Stimulated activated memory B cell treated with anti-CD40 and anti-IgM and Interleukin-4, amounts not matched to agents 10 μg/mL and 1 μg/mL and 100 μg/mL, for 72 hours (primary cell): ENCODE measurements around the gene VWF.

Experiments
- ATAC-seq: fragments of 150-1000 bp; cut with Tn5 transposase; 2 replicates; pipeline ENCODE4 v1.10.0; 2021
- H3K27ac Mint-ChIP-seq: one replicate; pipeline ENCODE4 v1.8.0; 2022; ENCODE audit warnings: mild to moderate bottlenecking, mixed read lengths
- H3K27me3 Mint-ChIP-seq: one replicate; pipeline ENCODE4 v1.8.0; 2022; ENCODE audit warnings: mixed read lengths
- H3K36me3 Mint-ChIP-seq: one replicate; pipeline ENCODE4 v1.8.0; 2022; ENCODE audit warnings: mixed read lengths
- H3K4me1 Mint-ChIP-seq: one replicate; pipeline ENCODE4 v1.8.0; 2022; ENCODE audit warnings: mixed read lengths
- H3K4me3 Mint-ChIP-seq: one replicate; pipeline ENCODE4 v1.8.0; 2022; ENCODE audit warnings: mild to moderate bottlenecking, moderate library complexity, mixed read lengths
- H3K9me3 Mint-ChIP-seq: one replicate; pipeline ENCODE4 v1.8.0; 2022; ENCODE audit warnings: mixed read lengths

Gene VWF

DNA sequence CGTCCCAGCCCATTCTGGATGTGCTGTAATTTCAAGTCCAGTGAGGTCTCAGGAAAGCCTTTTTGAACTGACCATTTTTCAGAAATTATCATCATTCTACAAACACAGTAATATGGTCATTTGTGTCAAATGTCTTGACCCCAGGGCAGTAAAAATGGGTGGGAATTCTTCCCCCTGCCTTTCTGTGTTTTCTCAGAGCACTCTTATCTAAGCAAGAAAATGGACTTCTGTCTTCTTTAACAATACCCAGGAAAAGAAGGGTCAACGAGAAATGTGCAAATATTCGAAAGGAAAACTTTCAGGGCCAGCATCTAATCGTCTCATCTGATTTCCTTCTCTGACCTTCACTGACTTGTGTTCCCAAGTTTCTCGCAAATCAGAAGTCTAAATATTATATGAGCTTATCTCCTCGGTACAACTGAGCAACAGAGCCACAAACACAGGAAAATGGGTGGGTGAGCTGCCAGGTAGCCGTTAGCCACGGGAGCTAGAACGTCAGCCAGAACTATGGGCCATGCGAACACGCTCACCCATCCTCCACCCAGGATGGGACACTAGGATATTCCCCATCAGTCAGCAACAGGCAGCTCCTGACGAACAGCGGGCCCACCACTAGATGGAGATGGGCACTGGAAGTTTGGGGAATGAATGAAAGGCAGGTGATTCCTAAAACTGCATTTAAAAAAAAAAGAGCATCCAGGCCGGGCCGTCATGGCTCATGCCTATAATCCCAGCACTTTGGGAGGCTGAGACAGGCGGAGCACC lies 57.1 kb downstream of the VWF start:
- no peak for ATAC-seq
- Mint-ChIP-seq H3K9me3 (no peaks in the 10 kb centered on the region), H3K36me3 (no peaks in the 10 kb centered on the region), H3K4me3 (no peak overlapping the region), H3K27me3 (no peaks in the 10 kb centered on the region), H3K27ac (no peak overlapping the region), H3K4me1 (no peaks in the 10 kb centered on the region)

DNA sequence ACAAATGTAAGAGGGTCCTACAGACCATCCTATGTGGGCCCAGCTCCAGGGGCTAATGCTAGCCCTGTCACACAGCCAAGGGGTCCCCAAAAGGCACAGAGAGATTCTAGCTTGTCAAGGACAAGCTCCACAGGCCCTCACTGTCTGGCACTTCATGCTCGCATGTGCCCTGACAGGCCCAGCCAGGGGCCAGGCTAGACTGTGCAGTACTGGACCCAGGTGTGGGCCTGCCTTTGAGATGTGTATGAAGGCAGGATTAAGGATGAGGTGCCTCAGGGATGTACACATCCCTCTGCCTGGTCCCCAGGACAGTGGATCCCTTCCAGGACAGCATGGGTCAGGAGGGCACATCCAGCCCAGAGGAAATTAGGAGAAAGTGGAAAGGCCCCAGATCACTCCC lies 57.8 kb downstream of the VWF start:
- ATAC-seq = no peak

DNA sequence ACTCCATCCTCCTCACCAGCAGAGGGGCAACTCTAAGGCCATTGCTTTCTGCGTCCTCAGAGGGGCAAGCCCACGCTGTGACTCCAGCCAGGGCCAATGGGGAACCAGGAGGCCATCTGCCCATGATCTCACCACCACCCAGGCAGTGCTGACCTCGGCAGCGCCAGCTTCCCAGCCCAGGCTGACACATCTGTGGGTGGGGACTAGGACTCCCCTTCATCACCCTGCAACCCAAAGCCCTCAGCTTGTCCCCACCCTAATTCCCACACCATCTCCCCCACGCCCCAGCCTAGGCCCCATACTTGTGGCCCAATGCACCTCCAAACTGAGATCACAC lies 58.6 kb downstream of the VWF start:
- peaks cover 3% of the 10 kb centered on the region for H3K27me3 Mint-ChIP-seq
- H3K4me3 Mint-ChIP-seq = no peak overlapping the region
- no peak for ATAC-seq
- H3K4me1 Mint-ChIP-seq = no peaks in the 10 kb centered on the region
- H3K36me3 Mint-ChIP-seq = no peaks in the 10 kb centered on the region
- H3K27ac Mint-ChIP-seq = no peak overlapping the region
- H3K9me3 Mint-ChIP-seq = no peaks in the 10 kb centered on the region

More for the DNA sequence above, 57.8 kb downstream of the VWF start:
- H3K36me3 Mint-ChIP-seq = no peaks in the 10 kb centered on the region
- H3K4me1 Mint-ChIP-seq = no peaks in the 10 kb centered on the region
- H3K9me3 Mint-ChIP-seq = no peaks in the 10 kb centered on the region
- no peak overlapping the region for H3K4me3 Mint-ChIP-seq
- H3K27me3 Mint-ChIP-seq = no peaks in the 10 kb centered on the region
- H3K27ac Mint-ChIP-seq = no peak overlapping the region

- no peaks in the 10 kb centered on the region for H3K4me1 Mint-ChIP-seq
- H3K4me3 Mint-ChIP-seq = no peak overlapping the region
- H3K36me3 Mint-ChIP-seq = no peaks in the 10 kb centered on the region
- peaks cover 8% of the 10 kb centered on the region for H3K27me3 Mint-ChIP-seq
- H3K27ac Mint-ChIP-seq = no peak overlapping the region
- ATAC-seq = no peak
- H3K9me3 Mint-ChIP-seq = no peaks in the 10 kb centered on the region
Measured at GRCh38 chr12:6065131-6065862, 59.2 kb downstream of the VWF start.

DNA sequence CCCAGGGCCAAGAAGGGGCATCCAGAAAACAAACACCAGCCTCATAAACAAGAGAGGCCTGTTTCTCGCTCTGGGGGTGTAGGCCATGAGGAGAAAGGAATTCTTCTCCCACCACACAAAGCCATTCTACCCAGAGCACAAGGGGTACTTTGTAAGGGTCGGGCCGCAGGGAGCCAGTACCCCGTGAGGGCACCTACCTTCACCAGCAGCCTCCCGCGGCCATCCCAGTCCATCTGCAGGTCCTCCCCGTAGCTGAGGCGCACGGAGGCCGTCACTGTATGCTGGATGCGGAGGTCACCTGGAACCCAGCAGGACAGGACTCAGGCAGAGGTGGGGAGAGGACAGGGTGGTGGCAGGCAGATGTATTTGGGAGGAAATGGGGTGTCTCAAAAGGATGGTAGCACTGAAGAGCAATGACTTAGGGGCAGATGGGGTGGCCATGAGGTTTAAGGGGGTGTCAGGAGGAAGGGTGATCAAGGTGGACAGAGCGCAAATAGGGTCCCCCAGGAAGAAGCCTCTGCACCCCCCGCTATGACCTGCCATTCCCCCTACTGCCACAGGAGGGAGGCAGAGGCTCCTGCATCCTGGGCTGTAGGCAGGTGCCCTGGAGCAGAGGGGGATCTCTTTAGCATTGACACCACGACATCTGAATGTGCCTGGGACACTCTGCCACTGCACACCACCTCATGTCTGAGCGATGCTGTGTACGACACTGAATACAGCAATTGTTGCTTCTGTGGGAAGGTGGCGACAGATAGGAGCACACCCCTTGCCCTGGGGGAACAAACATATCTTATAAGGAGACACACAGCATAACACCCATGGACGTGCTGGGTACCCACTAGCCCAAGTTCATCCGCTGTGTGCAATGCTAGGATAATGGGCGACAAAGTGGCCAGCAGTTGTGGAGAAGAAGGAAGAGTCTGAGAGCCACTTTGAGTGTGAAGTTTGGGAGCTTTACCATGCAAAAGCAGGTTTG lies 61.4 kb downstream of the VWF start:
- ATAC-seq = peak; percentile 74
- Mint-ChIP-seq H3K36me3 (no peaks in the 10 kb centered on the region), H3K27me3 (peaks cover 25% of the 10 kb centered on the region), H3K9me3 (no peaks in the 10 kb centered on the region), H3K27ac (no peak overlapping the region), H3K4me3 (no peak overlapping the region), H3K4me1 (no peaks in the 10 kb centered on the region)

- no peaks in the 10 kb centered on the region for H3K4me1 Mint-ChIP-seq
- peaks cover 32% of the 10 kb centered on the region for H3K27me3 Mint-ChIP-seq
- no peaks in the 10 kb centered on the region for H3K36me3 Mint-ChIP-seq
- ATAC-seq = no peak
- H3K4me3 Mint-ChIP-seq = no peak overlapping the region
- H3K9me3 Mint-ChIP-seq = no peaks in the 10 kb centered on the region
- H3K27ac Mint-ChIP-seq = no peak overlapping the region
Measured at GRCh38 chr12:6062395-6062756, 62.1 kb downstream of the VWF start.

- no peaks in the 10 kb centered on the region for H3K4me1 Mint-ChIP-seq
Measured at GRCh38 chr12:6061660-6062059, 62.8 kb downstream of the VWF start.

GRCh38 chr12:6059860-6060565 lies 64.5 kb downstream of the VWF start:
- Mint-ChIP-seq H3K9me3 (no peaks in the 10 kb centered on the region), H3K4me1 (peaks cover 6% of the 10 kb centered on the region), H3K27ac (no peak overlapping the region), H3K4me3 (no peak overlapping the region), H3K36me3 (no peaks in the 10 kb centered on the region), H3K27me3 (peaks cover 44% of the 10 kb centered on the region)
- no peak for ATAC-seq

More at GRCh38 chr12:6061660-6062059, 62.8 kb downstream of the VWF start:
- ATAC-seq = no peak
- Mint-ChIP-seq H3K27me3 (peaks cover 32% of the 10 kb centered on the region), H3K27ac (no peak overlapping the region), H3K9me3 (no peaks in the 10 kb centered on the region), H3K4me3 (no peak overlapping the region), H3K36me3 (no peaks in the 10 kb centered on the region)

GRCh38 chr12:6059221-6059620 lies 65.2 kb downstream of the VWF start:
- H3K9me3 Mint-ChIP-seq = no peaks in the 10 kb centered on the region
- H3K4me3 Mint-ChIP-seq = no peak overlapping the region
- no peak overlapping the region for H3K27ac Mint-ChIP-seq
- no peaks in the 10 kb centered on the region for H3K36me3 Mint-ChIP-seq
- no peak for ATAC-seq
- H3K27me3 Mint-ChIP-seq = peaks cover 44% of the 10 kb centered on the region
- peaks cover 6% of the 10 kb centered on the region for H3K4me1 Mint-ChIP-seq

GRCh38 chr12:6058481-6059161 lies 65.8 kb downstream of the VWF start:
- H3K9me3 Mint-ChIP-seq = no peaks in the 10 kb centered on the region
- no peak for ATAC-seq
- H3K36me3 Mint-ChIP-seq = no peaks in the 10 kb centered on the region
- H3K4me3 Mint-ChIP-seq = no peak overlapping the region
- H3K4me1 Mint-ChIP-seq = peaks cover 6% of the 10 kb centered on the region
- H3K27ac Mint-ChIP-seq = no peak overlapping the region
- peaks cover 44% of the 10 kb centered on the region for H3K27me3 Mint-ChIP-seq

DNA sequence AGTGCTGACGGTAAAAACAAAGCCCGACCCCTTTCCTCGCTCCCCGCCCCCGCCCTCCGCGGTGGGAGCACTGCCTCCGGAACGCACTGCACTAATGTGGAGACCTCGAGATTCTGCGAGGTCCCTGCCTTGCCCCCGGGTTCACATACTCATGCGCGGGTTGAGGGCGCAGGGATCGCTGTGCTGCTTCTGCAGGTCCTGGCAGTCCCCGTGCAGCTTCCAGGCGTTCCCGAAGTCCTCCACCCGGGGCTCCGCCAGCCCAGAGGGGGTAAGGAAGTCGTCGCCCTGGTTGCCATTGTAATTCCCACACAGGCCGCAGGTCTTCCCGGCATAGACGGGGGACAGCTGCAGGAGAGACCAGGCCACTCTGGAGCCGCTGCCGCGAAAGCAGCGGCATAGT lies 66.8 kb downstream of the VWF start:
- Mint-ChIP-seq H3K27me3 (peaks cover 44% of the 10 kb centered on the region), H3K36me3 (no peaks in the 10 kb centered on the region), H3K4me3 (no peak overlapping the region), H3K27ac (no peak overlapping the region), H3K9me3 (no peaks in the 10 kb centered on the region), H3K4me1 (peaks cover 6% of the 10 kb centered on the region)
- no peak for ATAC-seq

DNA sequence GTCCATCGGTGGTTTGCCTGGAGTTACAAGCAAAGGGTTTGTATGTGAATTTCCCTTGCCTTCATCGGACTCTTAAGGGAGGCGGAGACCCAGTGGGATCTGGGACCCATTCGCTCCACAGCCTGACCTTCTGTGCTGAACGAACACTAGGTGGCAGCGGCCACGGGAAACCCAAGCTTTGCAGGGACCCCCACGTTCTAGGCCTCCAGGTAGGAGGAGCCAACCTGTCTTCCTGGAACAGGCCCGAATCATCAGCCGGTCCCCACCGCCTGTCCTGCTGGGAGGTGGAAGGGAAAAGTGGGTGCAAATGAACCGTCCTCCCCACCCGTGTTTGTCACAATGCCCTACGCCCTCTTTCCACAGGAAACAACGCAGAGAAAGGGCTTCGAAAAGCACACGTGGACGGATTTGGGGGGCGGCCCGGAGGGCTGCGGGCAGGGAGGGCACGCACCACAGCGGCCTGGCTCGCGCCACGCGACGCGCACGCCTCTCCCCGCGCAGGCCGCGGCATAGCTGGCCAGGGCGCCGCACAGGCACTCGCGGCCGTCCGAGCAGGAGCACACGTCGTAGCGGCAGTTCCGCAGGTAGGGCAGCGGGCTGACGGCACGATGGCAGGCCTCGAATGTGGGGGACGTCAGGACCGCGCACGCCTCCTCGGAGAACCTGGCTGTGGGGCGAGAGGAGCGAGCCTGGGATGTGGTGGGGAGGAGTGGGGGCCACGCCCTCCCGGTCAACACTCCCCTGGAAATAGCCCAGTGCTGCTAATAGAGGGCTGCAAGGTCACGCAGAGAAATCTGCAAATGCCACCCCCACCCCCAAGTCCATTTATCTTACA lies 67.8 kb downstream of the VWF start:
- no peaks in the 10 kb centered on the region for H3K36me3 Mint-ChIP-seq
- H3K9me3 Mint-ChIP-seq = no peaks in the 10 kb centered on the region
- H3K4me3 Mint-ChIP-seq = peak overlapping the region; percentile 47
- H3K27me3 Mint-ChIP-seq = peaks cover 44% of the 10 kb centered on the region
- H3K4me1 Mint-ChIP-seq = peaks cover 6% of the 10 kb centered on the region
- peak; percentile 37 for ATAC-seq
- H3K27ac Mint-ChIP-seq = no peak overlapping the region

GRCh38 chr12:6053541-6053940 lies 70.9 kb downstream of the VWF start:
- Mint-ChIP-seq H3K9me3 (no peaks in the 10 kb centered on the region), H3K27me3 (peaks cover 43% of the 10 kb centered on the region), H3K27ac (no peak overlapping the region), H3K4me3 (no peak overlapping the region), H3K4me1 (peaks cover 6% of the 10 kb centered on the region), H3K36me3 (no peaks in the 10 kb centered on the region)
- ATAC-seq = no peak

- no peak for ATAC-seq
- Mint-ChIP-seq H3K9me3 (no peaks in the 10 kb centered on the region), H3K4me3 (no peak overlapping the region), H3K27me3 (peaks cover 37% of the 10 kb centered on the region), H3K27ac (no peak overlapping the region), H3K4me1 (peaks cover 6% of the 10 kb centered on the region), H3K36me3 (no peaks in the 10 kb centered on the region)
Measured at GRCh38 chr12:6052940-6053329, 71.5 kb downstream of the VWF start.
